Measurements from ENCODE around the gene CCR6.
A peak's percentile ranks its signal among the peaks of the same experiment; 100 is the strongest.

CCR6 gene

DNA sequence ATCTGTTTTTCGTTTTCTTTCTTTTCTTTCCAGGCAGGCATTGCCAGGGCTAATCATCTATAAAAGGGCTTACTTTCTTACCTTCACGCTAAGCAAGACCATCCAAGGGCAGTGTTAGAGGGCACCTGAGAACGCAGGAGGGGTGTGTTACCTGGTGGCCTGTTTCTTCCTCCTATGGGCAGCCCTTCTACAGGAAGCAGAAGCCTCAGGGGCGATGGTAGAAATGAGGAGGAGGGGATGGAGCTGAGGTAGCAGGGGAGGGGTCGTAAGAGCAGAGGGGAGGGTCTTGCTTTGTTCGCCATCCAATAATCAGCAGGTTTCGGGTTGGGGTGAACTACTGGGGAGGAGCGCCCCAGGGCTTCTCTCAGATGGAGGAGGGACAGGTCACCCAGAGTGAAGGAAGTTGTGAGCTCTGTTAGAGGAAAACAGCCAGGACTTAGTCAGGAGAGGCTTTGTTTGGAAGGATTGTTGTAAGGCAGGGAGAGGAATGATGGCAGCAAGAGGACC, 1.5 kb upstream of the CCR6 start:
- no peak for DNase-seq

- DNase-seq = no peak
Observed at GRCh38 chr6:167122041-167122826, 662 bp upstream of the CCR6 start.

DNA sequence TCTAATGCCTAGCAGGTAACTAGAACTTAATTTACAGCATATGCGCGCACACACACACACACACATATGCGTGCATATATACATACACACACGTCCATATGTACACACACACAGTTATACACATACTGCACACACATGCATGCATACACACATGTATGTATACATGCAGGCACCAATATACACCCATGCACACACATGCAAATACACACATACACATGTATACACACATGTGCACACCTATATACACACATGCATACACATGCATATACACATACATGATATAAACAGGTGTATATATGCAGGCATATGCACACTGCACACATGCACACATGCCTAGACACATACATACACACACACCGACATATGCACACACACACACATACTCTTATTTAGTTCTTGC, 1.9 kb downstream of the CCR6 start:
- DNase-seq = no peak

GRCh38 chr6:167125410-167125809, 2.5 kb downstream of the CCR6 start:
- no peak for DNase-seq

DNA sequence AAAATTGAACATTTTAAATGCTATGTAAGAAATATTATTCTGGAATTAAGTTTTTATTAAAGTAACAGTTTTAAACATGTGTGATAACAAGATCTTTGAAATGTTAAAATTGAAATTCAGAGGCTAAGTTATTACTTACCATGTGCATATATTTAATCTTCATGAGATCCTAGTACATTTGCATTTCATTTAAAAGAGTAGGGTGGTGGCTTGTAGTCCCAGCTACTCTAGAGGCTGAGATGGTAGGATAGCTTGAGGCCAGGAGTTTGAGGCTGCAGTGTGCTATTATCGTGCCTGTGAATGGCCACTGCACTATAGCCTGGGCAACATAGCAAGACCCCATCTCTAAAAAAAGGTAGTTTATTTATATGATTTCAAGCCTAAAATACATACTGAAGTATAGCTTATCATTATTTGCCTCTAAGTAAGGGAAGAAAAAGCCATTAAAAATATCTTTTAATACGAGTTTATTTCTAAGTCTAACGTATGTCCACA, 3.0 kb downstream of the CCR6 start:
- no peak for DNase-seq

- no peak for DNase-seq
Observed at GRCh38 chr6:167127785-167128531, 5.1 kb downstream of the CCR6 start.

- DNase-seq = no peak
Observed at GRCh38 chr6:167129159-167129558, 6.3 kb downstream of the CCR6 start.

GRCh38 chr6:167129562-167129961, 6.7 kb downstream of the CCR6 start:
- no peak for DNase-seq

GRCh38 chr6:167130008-167130677, 7.2 kb downstream of the CCR6 start:
- DNase-seq = peak; percentile 28

- no peak for DNase-seq
Observed at GRCh38 chr6:167130712-167131684, 8.1 kb downstream of the CCR6 start.

- no peak for DNase-seq
Observed at GRCh38 chr6:167134448-167135328, 11.8 kb downstream of the CCR6 start.

DNA sequence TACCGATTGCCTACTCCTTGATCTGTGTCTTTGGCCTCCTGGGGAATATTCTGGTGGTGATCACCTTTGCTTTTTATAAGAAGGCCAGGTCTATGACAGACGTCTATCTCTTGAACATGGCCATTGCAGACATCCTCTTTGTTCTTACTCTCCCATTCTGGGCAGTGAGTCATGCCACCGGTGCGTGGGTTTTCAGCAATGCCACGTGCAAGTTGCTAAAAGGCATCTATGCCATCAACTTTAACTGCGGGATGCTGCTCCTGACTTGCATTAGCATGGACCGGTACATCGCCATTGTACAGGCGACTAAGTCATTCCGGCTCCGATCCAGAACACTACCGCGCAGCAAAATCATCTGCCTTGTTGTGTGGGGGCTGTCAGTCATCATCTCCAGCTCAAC, 13.5 kb downstream of the CCR6 start:
- DNase-seq = no peak

GRCh38 chr6:167137081-167137480, 14.2 kb downstream of the CCR6 start:
- DNase-seq = no peak

- DNase-seq = no peak
Observed at GRCh38 chr6:167137881-167138280, 15.0 kb downstream of the CCR6 start.

GRCh38 chr6:167139761-167140160, 16.9 kb downstream of the CCR6 start:
- DNase-seq = no peak

DNA sequence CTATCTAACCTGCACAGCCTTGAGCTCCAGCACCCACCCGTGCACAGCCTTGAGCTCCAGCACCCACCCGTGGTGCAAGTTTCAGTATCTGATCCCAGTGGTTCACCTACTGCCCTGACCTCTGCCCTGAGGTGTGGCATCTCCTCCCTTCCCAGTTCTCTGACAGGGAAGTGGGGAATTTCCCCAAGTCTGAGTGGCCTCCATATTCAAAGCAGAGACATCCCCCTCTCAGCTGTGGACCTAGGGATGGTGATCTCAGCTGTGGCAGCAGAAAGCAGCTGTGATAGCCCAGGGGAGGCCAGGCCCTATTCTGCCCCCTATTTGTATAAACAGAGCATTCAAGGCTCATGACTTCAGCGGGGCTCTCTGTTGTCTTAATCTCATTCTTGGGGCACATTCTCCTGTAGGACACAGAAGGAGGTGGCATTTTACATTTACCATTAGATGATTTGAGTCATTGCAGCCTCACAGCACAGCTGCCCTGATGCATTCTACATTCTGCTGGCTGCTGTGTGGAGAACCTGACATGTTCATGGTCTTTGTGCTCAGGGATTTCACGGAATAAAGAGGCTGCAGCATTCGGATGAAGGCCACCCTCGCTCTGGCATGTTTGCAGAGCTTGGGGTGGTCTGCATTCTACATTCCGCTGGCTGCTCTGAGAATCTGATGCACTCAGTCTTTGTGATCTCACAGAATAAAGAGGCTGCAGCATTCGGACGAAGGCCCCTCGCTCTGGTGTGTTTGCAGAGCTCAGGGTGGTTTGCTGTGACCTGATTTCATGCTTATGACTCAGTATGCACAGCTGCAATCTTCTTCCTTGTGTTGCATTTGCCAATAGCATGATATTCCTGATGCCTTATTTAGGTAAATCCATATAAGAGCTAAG, 17.9 kb downstream of the CCR6 start:
- DNase-seq = no peak

DNA sequence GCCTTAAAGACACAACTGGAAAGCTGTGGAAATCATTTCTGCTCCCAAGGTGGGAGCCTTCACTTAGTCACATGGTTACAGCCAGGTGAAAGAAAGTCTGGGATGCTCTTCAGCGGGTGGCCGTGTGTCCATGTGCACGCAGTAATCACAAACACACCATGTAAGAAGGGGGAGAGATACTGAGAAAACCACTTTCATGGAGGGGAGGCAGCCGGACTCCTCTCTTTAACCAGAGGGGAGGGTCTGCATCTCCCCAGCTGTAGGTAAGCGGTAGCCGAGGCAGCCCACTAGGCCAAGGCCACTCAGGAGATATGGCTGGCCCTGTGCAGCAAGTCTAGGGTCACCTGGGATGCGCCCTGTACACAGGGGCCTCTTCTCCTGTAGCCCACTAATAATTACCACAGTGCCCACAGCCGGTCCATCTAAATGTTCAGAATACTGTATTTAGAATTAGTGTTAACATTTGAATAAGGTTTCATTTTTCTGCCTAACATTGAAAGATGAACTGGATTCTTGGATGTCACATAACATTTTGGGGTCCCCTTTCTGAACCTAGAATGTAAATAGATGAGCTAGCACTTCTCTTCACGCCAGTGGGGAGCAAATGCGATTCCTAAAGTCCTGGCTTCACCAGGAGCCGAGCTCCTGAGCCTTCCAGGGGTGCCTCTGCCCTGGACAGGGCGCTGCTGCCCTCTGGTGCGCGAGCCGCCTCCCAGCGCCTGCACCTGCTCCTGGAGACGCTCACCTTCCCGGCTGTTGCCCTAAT, 19.0 kb downstream of the CCR6 start:
- peak; percentile 60 for DNase-seq

DNA sequence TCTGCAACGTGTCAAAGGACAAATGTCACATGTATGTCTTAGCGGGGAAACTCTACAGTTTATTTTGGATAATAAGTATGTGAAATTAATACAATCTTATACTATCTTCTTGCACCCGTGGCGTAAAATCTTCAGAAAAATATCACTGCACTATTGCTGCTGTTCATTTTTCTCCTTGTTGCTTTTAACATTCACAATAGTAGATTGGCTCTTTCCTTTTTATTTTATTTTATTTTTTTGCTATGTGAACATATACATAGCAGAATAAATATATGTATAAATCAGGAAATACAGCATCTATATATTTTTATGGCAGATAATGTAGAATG, 19.5 kb downstream of the CCR6 start:
- no peak for DNase-seq

DNA sequence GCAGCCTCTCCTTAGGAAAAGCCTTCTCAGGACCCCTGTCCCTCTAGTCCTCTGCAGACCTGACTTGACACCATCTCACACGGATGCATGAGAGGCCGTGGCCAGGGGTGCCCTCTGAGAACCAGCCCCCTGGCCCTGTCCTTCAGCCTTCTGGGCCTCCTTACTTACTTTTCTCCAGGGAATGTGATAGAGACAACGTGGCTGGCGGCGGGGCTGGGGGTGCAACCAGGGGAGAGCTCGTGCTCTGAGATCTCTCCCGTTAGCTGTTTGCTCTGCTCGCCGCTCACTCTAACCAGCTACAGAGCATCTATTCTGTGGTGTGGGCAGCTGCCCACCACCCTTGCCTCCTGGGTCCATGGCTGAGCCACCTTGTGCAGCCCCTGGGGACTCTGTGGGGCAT, 20.1 kb downstream of the CCR6 start:
- no peak for DNase-seq

Measured in CD4-positive, alpha-beta T cell treated with Interleukin-21 for 1 hour (primary cell).